ENCODE data around the gene ARF6.
A peak's percentile ranks its signal among the peaks of the same experiment; 100 is the strongest.
"Not testable (repeated sequence)": the region's sequence is repeated elsewhere in the genome, so short reads cannot be mapped to it uniquely, and the experiment has no call there.

The ARF6 gene

DNA sequence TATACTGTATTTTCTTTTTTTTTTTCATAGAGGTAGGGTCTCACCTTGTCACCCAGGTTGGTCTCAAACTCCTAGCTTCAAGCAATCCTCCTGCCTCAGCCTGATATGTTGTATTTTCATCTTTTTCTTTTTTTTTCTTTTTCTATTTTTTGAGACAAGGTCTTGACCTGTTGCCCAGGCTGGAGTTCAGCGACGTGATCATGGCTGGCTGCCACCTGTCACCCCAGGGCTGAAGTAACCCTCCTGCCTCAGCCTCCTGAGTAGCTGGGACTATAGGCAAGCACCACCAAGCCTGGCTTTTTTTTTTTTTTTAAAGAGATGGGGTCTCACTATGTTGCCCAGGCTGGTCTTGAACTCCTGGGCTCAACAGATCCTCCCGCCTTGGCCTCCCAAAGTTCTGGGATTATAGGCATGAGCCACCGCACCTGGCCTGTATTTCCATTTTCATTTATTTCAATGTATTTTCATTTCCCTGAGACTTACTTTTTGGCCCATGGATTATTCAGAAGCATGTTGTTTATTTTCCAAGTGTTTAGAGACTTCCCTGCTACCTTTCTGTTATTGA is 16.2 kb upstream of the ARF6 start:
- no peak for DNase-seq (ENCODE audit: low read depth in 3 of 3, low spot score in 1 of 3)

DNA sequence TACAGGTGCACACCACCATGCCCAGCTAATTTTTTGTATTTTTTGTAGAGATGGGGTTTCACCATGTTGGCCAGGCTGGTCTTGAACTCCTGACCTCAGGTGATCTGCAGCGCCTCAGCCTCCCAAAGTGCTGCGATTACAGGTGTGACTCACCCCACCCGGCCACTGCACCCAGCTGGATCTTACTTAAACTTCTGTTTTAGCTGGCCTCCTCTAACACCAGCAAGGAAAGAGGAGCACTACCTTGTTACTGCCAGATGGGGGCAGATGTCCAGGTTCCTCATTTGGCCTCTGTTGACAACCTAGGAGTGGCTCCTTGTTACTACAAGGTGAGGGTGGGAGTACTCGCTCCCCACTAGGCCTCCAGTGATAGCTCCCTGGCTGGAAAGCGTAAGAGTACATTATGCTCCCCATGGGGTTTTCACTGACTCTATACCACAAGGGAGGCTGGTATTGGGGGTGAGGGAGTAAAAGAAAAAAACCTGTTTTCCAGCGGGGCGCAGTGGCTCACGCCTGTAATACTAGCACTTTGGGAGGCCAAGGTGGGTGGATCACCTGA is 13.2 kb upstream of the ARF6 start:
- DNase-seq (ENCODE audit: low read depth in 3 of 3, low spot score in 1 of 3) = no peak

DNA sequence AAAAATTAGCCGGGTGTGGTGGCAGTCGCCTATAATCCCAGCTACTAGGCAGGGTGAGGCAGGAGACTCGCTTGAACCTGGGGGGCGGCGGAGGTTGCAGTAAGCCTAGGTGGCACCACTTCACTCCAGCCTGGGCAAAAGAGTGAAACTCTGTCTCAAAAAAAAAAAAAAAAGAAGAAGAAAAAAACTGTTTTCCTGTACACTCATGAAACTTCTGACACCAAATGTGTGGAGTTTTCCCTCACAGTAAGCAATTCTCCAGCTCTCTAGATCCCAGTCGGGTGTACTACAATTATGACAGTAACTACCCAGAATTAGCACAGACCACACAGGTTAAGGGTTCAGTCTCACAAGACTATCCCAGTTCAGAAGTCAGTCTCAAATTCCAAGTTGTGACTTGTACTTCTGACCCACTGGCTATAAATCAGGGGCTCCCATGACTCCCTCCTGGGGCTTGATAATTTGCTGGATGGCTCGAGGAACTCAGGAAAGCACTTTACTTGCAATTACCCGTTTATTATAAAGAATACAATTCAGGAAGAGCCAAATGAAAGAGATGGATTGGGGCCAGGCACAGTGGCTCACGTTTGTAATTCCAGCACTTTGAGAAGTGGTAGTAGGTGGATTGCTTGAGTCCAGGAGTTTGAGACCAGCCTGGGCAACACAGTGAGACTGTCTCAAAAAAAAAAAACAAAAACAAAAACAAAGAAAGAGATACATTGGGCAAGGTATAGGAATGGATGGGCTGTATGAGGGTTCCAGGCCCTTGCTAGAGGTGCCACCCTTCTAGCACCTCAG is 12.4 kb upstream of the ARF6 start:
- no peak for DNase-seq (ENCODE audit: low read depth in 3 of 3, low spot score in 1 of 3)

DNA sequence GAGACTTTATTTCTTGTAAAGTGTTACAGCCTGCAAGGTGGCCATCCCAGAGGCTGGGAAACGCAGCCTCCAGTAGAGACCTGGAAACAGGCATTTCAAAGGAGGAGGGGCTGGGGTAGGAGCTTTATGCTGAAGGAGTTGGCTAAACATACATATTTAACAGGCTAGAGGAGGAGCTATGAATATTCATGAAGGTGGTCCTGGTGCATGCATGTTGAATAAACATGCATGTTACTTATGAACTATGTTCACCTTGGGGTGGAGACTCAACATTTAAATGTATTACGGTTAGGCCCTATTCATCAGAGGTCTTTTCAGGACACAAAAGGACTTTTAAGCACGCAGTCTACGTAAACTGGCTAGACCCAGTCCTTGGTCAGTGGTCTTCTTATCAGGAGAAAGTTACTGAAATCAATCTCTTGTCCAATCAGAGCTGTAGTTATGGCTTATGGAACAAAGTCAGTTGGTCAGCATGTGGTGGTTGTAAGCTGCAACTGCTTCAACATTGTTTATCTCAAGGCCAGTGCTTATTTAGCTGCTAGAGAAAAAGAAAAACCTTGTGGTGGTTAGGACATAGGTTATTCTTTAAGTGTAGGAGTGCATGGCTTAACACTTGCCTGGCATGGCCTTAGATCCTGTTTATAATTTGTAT is 11.4 kb upstream of the ARF6 start:
- no peak for DNase-seq (ENCODE audit: low read depth in 3 of 3, low spot score in 1 of 3)

DNA sequence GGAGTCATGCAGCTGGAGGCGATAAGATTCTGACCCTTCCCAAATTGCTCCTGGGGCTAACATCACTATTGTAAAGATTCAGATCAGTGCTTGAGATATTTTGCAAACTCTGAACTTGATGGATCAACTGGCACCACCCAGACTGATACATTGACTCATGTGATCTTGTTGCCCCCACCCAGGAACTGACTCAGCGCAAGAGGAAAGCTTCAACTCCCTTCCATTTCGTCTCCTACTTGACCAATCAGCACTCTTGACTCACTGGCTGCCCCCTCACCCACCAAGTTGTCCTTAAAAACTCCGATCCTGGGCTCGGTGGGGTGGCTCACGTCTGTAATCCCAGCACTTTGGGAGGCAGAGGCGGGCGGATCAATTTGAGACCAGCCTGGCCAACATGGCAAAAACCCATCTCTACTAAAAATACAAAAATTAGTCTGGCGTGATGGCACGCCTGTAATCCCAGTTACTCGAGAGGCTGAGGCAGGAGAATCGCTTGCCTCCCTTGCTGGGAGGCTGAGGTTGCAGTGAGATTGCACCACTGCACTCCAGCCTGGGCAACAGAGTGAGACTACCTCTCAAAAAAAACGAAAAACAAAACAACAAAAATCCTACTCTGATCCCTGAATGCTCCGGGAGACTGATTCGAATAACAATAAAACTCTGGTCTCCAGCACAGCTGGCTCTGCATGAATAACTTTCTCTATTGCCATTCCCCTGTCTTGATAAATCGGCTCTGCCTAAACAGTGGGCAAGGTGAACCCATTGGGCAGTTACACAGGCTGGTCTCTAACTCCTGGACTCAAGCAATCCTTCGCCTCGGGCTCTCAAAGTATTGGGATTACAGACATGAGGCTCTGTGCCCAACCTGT is 9.8 kb upstream of the ARF6 start:
- DNase-seq (ENCODE audit: low read depth in 3 of 3, low spot score in 1 of 3) = no peak

DNA sequence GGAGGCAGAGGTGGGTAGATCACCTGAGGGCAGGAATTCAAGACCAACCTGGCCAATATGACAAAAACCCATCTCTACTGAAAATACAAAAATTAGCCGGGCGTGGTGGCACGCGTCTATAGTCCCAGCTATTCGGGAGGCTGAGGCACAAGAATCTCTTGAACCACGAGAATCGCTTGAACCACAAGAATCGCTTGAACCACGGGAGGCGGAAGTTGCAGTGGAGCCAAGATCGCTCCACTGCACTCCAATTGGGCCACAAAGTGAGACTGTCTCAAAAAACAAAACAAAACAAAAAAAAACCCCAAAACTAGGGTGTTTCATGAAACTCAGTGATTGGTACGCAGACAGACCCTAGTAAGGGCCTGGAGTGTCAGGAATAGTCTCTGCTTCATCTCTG is 6.4 kb upstream of the ARF6 start:
- no peak for DNase-seq (ENCODE audit: low read depth in 3 of 3, low spot score in 1 of 3)

DNA sequence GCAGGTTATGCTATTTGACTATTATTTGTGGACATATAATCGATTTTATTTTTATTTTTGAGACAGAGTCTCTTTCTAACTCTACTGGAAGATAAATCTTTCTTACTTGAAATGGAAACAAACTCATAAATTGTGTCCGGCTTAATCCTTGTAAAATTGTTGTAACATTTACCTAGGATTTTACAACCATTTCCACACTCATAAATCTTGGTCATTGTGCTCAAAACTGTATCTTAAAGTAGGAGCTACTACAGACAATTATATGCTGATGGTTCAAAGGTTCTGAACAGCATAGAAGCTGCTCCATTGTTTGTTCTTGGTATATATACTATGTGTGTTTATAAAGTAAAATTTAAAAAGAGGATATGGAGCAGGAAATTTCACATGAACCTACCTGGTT is 4.6 kb upstream of the ARF6 start:
- DNase-seq (ENCODE audit: low read depth in 3 of 3, low spot score in 1 of 3) = no peak

DNA sequence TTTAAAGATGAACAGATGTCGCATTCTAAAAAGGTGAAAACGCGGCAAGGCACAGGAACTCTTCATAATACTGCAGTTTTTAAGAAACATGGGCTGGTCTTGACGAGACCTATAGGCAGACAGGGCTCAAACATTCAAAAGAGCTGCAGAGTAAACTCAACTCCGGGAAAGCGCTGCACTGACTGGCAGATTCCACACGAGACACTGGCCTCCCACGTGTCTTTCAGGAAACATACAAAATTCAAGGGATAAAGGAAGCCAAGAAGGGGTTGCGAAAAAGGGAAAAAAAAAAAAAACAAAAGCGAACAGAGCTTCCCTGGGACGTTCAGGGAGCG is 614 bp upstream of the ARF6 start:
- no peak for DNase-seq (ENCODE audit: low read depth in 3 of 3, low spot score in 1 of 3)

DNA sequence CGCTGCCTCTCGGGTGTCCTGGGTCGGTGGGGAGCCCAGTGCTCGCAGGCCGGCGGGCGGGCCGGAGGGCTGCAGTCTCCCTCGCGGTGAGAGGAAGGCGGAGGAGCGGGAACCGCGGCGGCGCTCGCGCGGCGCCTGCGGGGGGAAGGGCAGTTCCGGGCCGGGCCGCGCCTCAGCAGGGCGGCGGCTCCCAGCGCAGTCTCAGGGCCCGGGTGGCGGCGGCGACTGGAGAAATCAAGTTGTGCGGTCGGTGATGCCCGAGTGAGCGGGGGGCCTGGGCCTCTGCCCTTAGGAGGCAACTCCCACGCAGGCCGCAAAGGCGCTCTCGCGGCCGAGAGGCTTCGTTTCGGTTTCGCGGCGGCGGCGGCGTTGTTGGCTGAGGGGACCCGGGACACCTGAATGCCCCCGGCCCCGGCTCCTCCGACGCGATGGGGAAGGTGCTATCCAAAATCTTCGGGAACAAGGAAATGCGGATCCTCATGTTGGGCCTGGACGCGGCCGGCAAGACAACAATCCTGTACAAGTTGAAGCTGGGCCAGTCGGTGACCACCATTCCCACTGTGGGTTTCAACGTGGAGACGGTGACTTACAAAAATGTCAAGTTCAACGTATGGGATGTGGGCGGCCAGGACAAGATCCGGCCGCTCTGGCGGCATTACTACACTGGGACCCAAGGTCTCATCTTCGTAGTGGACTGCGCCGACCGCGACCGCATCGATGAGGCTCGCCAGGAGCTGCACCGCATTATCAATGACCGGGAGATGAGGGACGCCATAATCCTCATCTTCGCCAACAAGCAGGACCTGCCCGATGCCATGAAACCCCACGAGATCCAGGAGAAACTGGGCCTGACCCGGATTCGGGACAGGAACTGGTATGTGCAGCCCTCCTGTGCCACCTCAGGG is 679 bp downstream of the ARF6 start:
- DNase-seq (ENCODE audit: low read depth in 3 of 3, low spot score in 1 of 3) = peak; percentile 37 to 61 (median 42)

DNA sequence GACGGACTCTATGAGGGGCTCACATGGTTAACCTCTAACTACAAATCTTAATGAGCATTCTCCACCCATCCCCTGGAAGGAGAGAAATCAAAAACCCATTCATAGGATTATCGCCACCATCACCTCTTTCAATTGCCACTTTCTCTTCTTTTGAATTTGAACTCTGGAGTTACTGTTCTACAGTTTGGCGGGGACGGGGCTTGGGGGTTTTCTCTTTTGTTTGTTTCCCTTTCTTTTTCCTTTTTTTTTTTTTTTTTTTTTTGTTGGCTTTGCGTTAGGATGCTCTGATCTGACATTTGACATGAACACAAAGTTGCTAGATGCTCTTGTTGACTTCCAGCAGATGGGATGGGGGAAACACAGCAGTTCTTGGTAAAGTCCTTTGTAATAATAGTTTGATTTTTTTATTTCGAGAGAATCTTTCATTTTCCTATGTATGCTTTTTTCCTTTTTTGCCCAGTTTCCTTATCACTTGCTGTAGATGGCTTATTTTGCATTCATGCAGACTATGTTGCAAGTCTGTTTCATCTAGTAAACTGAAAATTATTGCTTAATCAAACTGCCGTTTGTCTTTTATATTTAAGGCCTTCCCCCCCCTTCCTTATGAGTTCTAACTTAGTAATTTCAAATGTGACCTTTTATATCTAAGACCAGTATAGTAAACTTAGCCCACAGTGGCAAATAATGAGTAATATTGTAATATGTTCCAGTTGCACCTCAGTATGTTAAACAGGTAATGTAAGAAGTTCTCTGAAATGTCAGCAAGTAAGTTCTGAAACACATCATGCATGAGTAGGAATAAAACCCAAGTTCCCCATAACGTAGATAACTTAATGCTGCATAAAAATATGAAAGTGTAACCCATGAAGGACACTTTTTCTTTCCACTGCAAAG is 1.6 kb downstream of the ARF6 start:
- DNase-seq (ENCODE audit: low read depth in 3 of 3, low spot score in 1 of 3) = not testable (repeated sequence)

DNA sequence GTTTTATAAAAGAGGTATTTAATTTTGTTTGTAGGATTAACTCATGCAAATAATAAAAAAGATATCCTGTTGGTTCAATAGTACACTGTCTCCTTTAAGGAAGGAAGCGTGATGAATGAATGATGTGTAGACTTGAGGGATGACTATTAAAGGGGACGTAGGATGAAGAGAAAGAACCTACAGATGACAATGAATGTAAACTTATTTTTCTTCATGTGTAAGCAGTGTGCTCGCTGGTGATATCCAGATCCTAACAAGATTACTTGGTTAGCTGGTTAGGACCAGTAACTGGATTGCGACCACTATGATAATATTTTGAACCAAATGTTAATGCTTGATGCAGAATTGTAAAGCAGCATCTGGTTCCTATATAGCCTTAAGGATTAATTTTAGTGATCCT is 2.6 kb downstream of the ARF6 start:
- no peak for DNase-seq (ENCODE audit: low read depth in 3 of 3, low spot score in 1 of 3)

DNA sequence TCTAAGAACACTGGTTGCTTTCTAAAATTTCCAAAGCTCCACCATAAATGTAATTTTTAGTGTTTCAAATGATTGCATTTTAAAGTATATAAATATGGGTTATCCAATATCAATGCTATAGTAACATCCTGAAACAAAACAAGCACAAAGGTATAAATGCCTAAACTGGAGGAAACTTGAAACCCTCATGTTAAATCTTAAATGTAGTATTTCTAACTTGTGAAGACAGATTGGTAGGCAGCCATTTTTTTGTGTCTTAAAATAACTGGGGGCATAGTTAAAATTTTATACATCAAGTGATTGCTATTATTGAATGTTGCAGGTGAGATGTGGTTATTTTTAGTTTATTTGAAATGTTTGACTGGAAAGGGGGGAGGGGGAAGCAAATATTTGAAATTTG is 3.4 kb downstream of the ARF6 start:
- DNase-seq (ENCODE audit: low read depth in 3 of 3, low spot score in 1 of 3) = not testable (repeated sequence)

DNA sequence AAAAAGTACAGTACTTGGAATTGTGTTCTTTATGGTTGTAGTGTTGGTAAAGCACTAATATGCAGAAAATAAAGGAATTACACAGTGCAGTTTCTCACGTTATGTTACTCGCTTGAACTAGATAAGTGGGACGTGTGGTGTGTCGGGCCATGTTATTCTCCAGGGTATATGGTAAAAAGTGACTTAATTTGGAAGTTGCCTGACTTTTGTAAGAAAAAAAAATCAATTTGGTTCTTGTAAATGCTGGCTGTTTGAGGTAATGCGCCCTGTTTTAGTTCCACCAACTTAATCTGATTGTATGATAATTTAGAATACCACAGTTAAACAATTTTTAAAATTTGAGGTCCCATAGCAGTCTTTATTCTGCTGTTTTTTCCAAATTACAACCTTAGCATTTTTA is 4.1 kb downstream of the ARF6 start:
- no peak for DNase-seq (ENCODE audit: low read depth in 3 of 3, low spot score in 1 of 3)

DNA sequence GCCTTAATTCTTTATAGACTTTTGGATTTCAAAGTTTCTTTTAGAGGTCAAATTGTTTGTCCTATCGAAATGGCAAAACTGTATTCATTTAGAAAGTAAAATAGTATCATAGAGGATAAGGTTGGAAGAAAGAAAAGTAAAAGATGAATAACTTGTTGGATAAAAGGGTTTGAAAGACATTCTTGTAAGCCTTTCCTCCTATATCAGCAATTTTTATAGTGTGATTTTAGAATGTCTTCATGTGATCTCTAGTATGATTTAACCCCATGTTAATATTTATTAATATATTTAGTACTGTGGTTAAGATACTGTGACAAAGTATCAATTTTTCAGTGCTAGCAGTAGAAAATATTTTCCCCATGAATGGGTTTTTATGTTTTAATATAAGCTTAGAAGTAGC is 4.5 kb downstream of the ARF6 start:
- no peak for DNase-seq (ENCODE audit: low read depth in 3 of 3, low spot score in 1 of 3)

DNA sequence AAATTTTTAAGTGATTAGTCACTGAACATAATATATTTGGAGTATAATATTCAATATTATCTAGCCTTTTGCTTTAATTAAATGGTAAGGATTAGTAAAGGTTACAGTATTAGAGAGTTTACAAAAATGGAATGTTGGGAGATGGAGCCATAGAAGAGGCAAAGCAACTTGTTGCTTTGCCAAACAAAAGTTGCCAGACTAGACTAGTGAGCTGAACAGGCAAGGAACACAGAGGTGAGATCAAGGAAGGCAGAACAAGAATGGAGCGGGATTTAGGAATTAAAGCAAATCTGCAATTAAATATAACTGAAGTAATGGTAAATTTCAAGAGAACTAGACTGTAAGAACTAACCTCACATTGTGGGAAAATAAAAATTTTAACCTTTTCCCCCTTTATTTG is 5.1 kb downstream of the ARF6 start:
- no peak for DNase-seq (ENCODE audit: low read depth in 3 of 3, low spot score in 1 of 3)

DNA sequence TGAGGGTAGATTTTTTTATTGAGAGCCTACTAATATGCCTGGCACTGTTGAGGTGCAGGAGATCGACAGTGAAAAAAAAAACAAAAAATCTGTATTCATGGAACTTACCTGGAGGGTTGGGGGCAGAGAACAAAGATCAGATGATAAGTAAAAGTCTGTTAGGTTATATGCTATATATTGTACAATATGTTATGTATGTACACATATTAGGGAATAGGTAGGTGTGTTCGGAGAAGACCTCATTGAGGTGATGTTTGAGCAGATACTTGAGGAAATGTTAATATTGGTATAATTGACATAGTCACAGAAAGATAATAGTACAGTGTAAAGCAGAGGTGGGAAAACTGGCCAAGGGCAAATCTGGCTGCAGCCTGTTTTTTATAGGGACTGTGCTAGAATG is 5.6 kb downstream of the ARF6 start:
- DNase-seq (ENCODE audit: low read depth in 3 of 3, low spot score in 1 of 3) = no peak

DNA sequence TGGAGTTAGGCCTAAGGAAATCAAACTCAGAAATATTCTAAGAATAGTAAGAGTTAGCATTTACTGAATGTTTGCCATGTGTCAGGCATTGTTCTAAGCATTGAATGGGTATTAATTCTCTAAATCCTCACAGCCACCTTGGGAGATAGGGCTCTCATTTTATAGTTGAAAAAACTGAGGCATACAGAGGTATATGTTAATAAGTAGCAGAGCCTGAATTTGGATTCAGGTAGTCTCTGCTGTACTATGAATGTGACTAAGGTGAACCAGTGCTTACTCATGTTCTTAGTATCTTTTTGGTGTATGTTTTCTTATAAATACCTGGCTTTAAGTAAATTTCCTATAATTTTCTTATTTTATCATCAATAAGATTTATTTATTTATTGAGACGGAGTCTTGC is 8.1 kb downstream of the ARF6 start:
- DNase-seq (ENCODE audit: low read depth in 3 of 3, low spot score in 1 of 3) = no peak

DNA sequence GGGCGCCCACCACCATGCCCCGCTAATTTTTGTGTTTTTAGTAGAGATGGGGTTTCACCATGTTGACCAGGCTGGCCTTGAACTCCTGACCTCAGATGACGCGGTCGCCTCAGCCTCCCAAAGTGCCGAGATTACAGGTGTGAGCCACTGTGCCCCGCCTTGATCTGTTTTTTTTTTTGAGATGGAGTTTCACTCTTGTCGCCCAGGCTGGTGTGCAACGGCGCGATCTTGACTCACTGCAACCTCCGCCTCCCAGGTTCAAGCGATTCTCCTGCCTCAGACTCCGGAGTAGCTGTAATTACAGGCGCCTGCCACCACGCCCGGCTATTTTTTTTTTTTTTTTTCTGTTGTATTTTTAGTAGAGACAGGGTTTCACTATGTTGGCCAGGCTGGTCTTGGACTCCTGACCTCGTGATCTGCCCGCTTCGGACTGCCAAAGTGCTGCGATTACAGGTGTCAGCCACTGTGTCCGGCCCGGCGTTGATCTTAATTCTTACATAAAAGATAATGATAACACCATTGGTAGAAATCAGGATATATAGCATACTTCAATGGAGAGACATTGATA is 9.9 kb downstream of the ARF6 start:
- DNase-seq (ENCODE audit: low read depth in 3 of 3, low spot score in 1 of 3) = not testable (repeated sequence)

DNA sequence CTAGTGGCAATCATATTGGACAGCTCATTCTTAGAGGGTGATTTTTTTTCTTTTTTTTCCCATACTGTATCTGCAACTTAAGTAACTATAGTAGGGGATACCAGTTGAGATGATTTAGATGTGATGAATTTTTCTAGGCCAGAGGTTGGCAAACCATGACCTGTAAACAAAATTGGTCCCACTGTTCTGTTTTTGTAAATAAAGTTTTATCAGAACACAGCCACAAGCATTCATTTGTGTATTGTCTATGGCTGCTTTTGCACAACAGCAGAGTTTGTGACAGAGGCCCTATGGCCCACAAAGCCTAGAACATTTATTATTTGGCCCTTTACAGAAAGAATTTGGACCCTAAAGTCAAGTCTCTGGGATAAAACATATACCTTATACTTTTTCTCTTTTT is 11.4 kb downstream of the ARF6 start:
- no peak for DNase-seq (ENCODE audit: low read depth in 3 of 3, low spot score in 1 of 3)

All from stimulated activated CD4-positive, alpha-beta T cell treated with anti-CD3 and anti-CD28 coated beads, TNF-alpha, amount 100 ng/mL, for 1 hour (primary cell).